Measurements from ENCODE around the gene SYT8.
"Not testable (repeated sequence)": the region's sequence is repeated elsewhere in the genome, so short reads cannot be mapped to it uniquely, and the experiment has no call there.

SYT8 gene

GRCh38 chr11:1862588-1863351 is 28.0 kb downstream of the SYT8 start:
- no peak for DNase-seq

- no peak for DNase-seq
These were observed 28.8 kb downstream of the SYT8 start for GRCh38 chr11:1863352-1864216.

- DNase-seq, result no peak
These were observed 29.4 kb downstream of the SYT8 start for GRCh38 chr11:1864231-1864630.

- DNase-seq, result no peak
These were observed 30.3 kb downstream of the SYT8 start for GRCh38 chr11:1864831-1865665.

- DNase-seq, result no peak
These were observed 31.4 kb downstream of the SYT8 start for GRCh38 chr11:1866226-1866625.

GRCh38 chr11:1866776-1867175 is 32.0 kb downstream of the SYT8 start:
- no peak for DNase-seq

- DNase-seq, result no peak
These were observed 32.6 kb downstream of the SYT8 start for GRCh38 chr11:1867381-1867780.

- DNase-seq, result no peak
These were observed 33.4 kb downstream of the SYT8 start for GRCh38 chr11:1868056-1868635.

- no peak for DNase-seq
These were observed 34.0 kb downstream of the SYT8 start for GRCh38 chr11:1868636-1869291.

GRCh38 chr11:1869427-1870325 is 34.9 kb downstream of the SYT8 start:
- DNase-seq, result no peak

GRCh38 chr11:1870326-1870696 is 35.5 kb downstream of the SYT8 start:
- no peak for DNase-seq

GRCh38 chr11:1870721-1871466 is 36.1 kb downstream of the SYT8 start:
- no peak for DNase-seq

GRCh38 chr11:1871531-1871930 is 36.7 kb downstream of the SYT8 start:
- no peak for DNase-seq

GRCh38 chr11:1872267-1872985 is 37.6 kb downstream of the SYT8 start:
- no peak for DNase-seq

GRCh38 chr11:1873048-1873812 is 38.4 kb downstream of the SYT8 start:
- DNase-seq, result no peak

GRCh38 chr11:1873813-1874150 is 39.0 kb downstream of the SYT8 start:
- not testable (repeated sequence) for DNase-seq

- not testable (repeated sequence) for DNase-seq
These were observed 39.8 kb downstream of the SYT8 start for GRCh38 chr11:1874441-1875092.

GRCh38 chr11:1875093-1875850 is 40.5 kb downstream of the SYT8 start:
- no peak for DNase-seq

Data from NCI-H187 (cell line).